ENCODE results near the gene MYH7B.
A peak's percentile ranks its signal among the peaks of the same experiment; 100 is the strongest.

The MYH7B gene

GRCh38 chr20:34955231-34956040, at the start of gene MYH7B, which contains the start of gene GSS:
Gene MYH7B (plus strand): TSS chr20:34955868. CDS start chr20:34978006, 22,138 bp downstream.
Gene GSS (minus strand): TSS chr20:34955806. CDS start chr20:34951852, 3,954 bp downstream.
- peak; percentile 90 for DNase-seq

- DNase-seq = peak; percentile 92
Measured at GRCh38 chr20:34907616-34908469, 47.8 kb upstream of the MYH7B start.

GRCh38 chr20:34915131-34915530, 40.5 kb upstream of the MYH7B start:
- no peak for DNase-seq

GRCh38 chr20:34915749-34916455, 39.8 kb upstream of the MYH7B start:
- DNase-seq = no peak

GRCh38 chr20:34916774-34917354, 38.8 kb upstream of the MYH7B start:
- DNase-seq = no peak

GRCh38 chr20:34920055-34920454, 35.6 kb upstream of the MYH7B start:
- DNase-seq = no peak

GRCh38 chr20:34921436-34921835, 34.2 kb upstream of the MYH7B start:
- peak; percentile 50 for DNase-seq

- DNase-seq = peak; percentile 82
Measured at GRCh38 chr20:34922654-34923381, 32.9 kb upstream of the MYH7B start.

- no peak for DNase-seq
Measured at GRCh38 chr20:34923414-34923813, 32.3 kb upstream of the MYH7B start.

- DNase-seq = no peak
Measured at GRCh38 chr20:34925341-34925740, 30.3 kb upstream of the MYH7B start.

GRCh38 chr20:34925981-34926380, 29.7 kb upstream of the MYH7B start:
- DNase-seq = no peak

- DNase-seq = no peak
Measured at GRCh38 chr20:34926581-34926980, 29.1 kb upstream of the MYH7B start.

GRCh38 chr20:34927736-34928135, 27.9 kb upstream of the MYH7B start:
- no peak for DNase-seq

GRCh38 chr20:34928411-34928810, 27.3 kb upstream of the MYH7B start:
- DNase-seq = no peak

- DNase-seq = no peak
Measured at GRCh38 chr20:34931771-34932170, 23.9 kb upstream of the MYH7B start.

- DNase-seq = no peak
Measured at GRCh38 chr20:34938466-34939163, 17.1 kb upstream of the MYH7B start.

- no peak for DNase-seq
Measured at GRCh38 chr20:34940081-34940481, 15.6 kb upstream of the MYH7B start.

- no peak for DNase-seq
Measured at GRCh38 chr20:34941226-34941625, 14.4 kb upstream of the MYH7B start.

- DNase-seq = no peak
Measured at GRCh38 chr20:34942301-34942700, 13.4 kb upstream of the MYH7B start.

GRCh38 chr20:34943808-34944567, 11.7 kb upstream of the MYH7B start:
- DNase-seq = no peak
